HepG2 (cell line): ENCODE results near the gene CSNK1A1. TPM values are rescaled to one million over a fixed set of nuclear protein-coding genes. Genes with fewer than 3 reads are reported as not detected.
A peak's percentile ranks its signal among the peaks of the same experiment; 100 is the strongest.

Experiments
- ARHGAP35 ChIP-seq: sonication (generic); formaldehyde crosslinking; IDR thresholded peaks from 2 replicates; pipeline ENCODE4 v1.9.0; 2022; ENCODE audit warnings: mild to moderate bottlenecking, inconsistent platforms, moderate library complexity, missing genetic modification reagents, borderline replicate concordance
- DNMT1 ChIP-seq: sonication (generic); formaldehyde crosslinking; IDR thresholded peaks from 2 replicates; pipeline ENCODE4 v1.5.1; 2020; ENCODE audit warnings: mild to moderate bottlenecking, missing genetic modification reagents
- ELF1 ChIP-seq: sonication (generic); formaldehyde crosslinking; IDR thresholded peaks from 2 replicates; pipeline ENCODE4 v1.4.0; 2020; ENCODE audit warnings: missing genetic modification reagents
- HDAC2 ChIP-seq: sonication (generic); formaldehyde crosslinking; IDR thresholded peaks from 2 replicates; pipeline ENCODE4 v1.4.0; 2020; ENCODE audit warnings: missing genetic modification reagents
- HES4 ChIP-seq: sonication (generic); formaldehyde crosslinking; IDR thresholded peaks from 2 replicates; pipeline ENCODE4 v1.9.0; 2021; ENCODE audit warnings: mild to moderate bottlenecking, missing genetic modification reagents, borderline replicate concordance
- HOXA5 ChIP-seq: sonication (generic); formaldehyde crosslinking; IDR thresholded peaks from 2 replicates; pipeline ENCODE4 v1.4.0; 2020; ENCODE audit warnings: missing genetic modification reagents
- MED1 ChIP-seq: sonication (generic); formaldehyde crosslinking; IDR thresholded peaks from 2 replicates; pipeline ENCODE4 v1.4.0; 2020; ENCODE audit warnings: missing genetic modification reagents
- RAD51 ChIP-seq: fragments of 450-650 bp; IDR thresholded peaks from 2 replicates; pipeline ENCODE4 v1.6.1; 2016; ENCODE audit warnings: borderline replicate concordance
- RELA ChIP-seq: sonication (generic); formaldehyde crosslinking; IDR thresholded peaks from 2 replicates; pipeline ENCODE4 v1.4.0; 2020; ENCODE audit warnings: missing genetic modification reagents
- SAFB2 ChIP-seq: sonication (generic); formaldehyde crosslinking; IDR thresholded peaks from 2 replicates; pipeline ENCODE4 v1.5.1; 2020; ENCODE audit warnings: missing genetic modification reagents, low read depth, mild to moderate bottlenecking, borderline replicate concordance
- SALL1 ChIP-seq: sonication (generic); formaldehyde crosslinking; IDR thresholded peaks from 2 replicates; pipeline ENCODE4 v1.8.0; 2022; ENCODE audit warnings: mild to moderate bottlenecking, missing genetic modification reagents
- SRSF9 ChIP-seq: fragments of 200-400 bp; formaldehyde crosslinking; IDR thresholded peaks from 2 replicates; pipeline ENCODE4 v1.6.1; 2018; ENCODE audit warnings: borderline replicate concordance, mild to moderate bottlenecking, low read depth, low read length; ENCODE audit not compliant: insufficient read depth, poor library complexity, severe bottlenecking
- STAT5B ChIP-seq: sonication (generic); formaldehyde crosslinking; IDR thresholded peaks from 2 replicates; pipeline ENCODE4 v1.4.0; 2020; ENCODE audit warnings: missing genetic modification reagents
- ZC3H13 ChIP-seq: sonication (generic); formaldehyde crosslinking; IDR thresholded peaks from 2 replicates; pipeline ENCODE4 v1.8.1; 2023; ENCODE audit warnings: mild to moderate bottlenecking, missing genetic modification reagents, moderate library complexity
- ZNF17 ChIP-seq: sonication (generic); formaldehyde crosslinking; IDR thresholded peaks from 2 replicates; pipeline ENCODE4 v1.5.0; 2020; ENCODE audit warnings: mild to moderate bottlenecking, missing genetic modification reagents
- ZNF207 ChIP-seq: fragments of 450-650 bp; IDR thresholded peaks from 2 replicates; pipeline ENCODE4 v1.6.1; 2016; ENCODE audit warnings: antibody characterized with exemption, borderline replicate concordance
- ZNF883 ChIP-seq: sonication (generic); formaldehyde crosslinking; IDR thresholded peaks from 2 replicates; pipeline ENCODE4 v1.5.1; 2020; ENCODE audit warnings: mild to moderate bottlenecking, missing genetic modification reagents; ENCODE audit errors: not compliant biosample characterization
- ZSCAN25 ChIP-seq: sonication (generic); formaldehyde crosslinking; IDR thresholded peaks from 2 replicates; pipeline ENCODE4 v1.8.0; 2022; ENCODE audit warnings: mild to moderate bottlenecking, missing genetic modification reagents
- polyA plus RNA-seq, 8 experiments: library from polyadenylated mRNA; depleted of rRNA in 3 of 8; stranded (reverse) in 7 of 8; unstranded in 1 of 8; fragments of >200 nt; fragmentation: Illumina TruSeq in 4 of 8; extraction: Trizol in 4 of 8; gene quantifications; 2 replicates each; pipeline versions ENCODE4 v1.2.1 to v1.2.3, GENCODE V29; 2011 to 2016; ENCODE audit warnings: low read depth in 4 of 8, missing spikeins in 1 of 8, mixed read lengths in 1 of 8; ENCODE audit not compliant: insufficient read depth in 1 of 8
- total RNA-seq, 5 experiments: library from RNA; depleted of rRNA; stranded (reverse); fragments of >200 nt; fragmentation: Illumina TruSeq; extraction: Trizol; gene quantifications; 2 replicates each; pipeline ENCODE4 v1.2.3, GENCODE V29; 2016; ENCODE audit warnings: low read depth in 1 of 5
- TF ChIP-seq, protein P1 (sequence below), 2 experiments: sonication (generic) in 1 of 2; formaldehyde crosslinking in 1 of 2; IDR thresholded peaks; 2 replicates each; pipeline versions ENCODE4 v1.4.0 to v1.6.1; 2016 to 2020; ENCODE audit warnings: borderline replicate concordance in 1 of 2, low read depth in 1 of 2, mild to moderate bottlenecking in 1 of 2, missing genetic modification reagents in 1 of 2
- TF ChIP-seq, protein P2 (sequence below), 2 experiments: sonication (generic) in 1 of 2; formaldehyde crosslinking in 1 of 2; IDR thresholded peaks; 2 replicates each; pipeline versions ENCODE4 v1.5.1 to v1.6.1; 2011 to 2020; ENCODE audit warnings: borderline replicate concordance in 1 of 2, low read depth in 1 of 2, low read length in 1 of 2, mild to moderate bottlenecking in 1 of 2, missing genetic modification reagents in 1 of 2, moderate library complexity in 1 of 2
- TF ChIP-seq, protein P3 (sequence below): sonication (generic); formaldehyde crosslinking; IDR thresholded peaks from 2 replicates; pipeline ENCODE4 v1.4.0; 2020; ENCODE audit warnings: missing genetic modification reagents, low read depth, mild to moderate bottlenecking, borderline replicate concordance
- TF ChIP-seq, protein P4 (sequence below): sonication (generic); formaldehyde crosslinking; IDR thresholded peaks from 2 replicates; pipeline ENCODE4 v1.4.0; 2020; ENCODE audit warnings: missing genetic modification reagents; ENCODE audit errors: not compliant biosample characterization

The CSNK1A1 gene
- total and polyA plus RNA-seq, 2 of the 13 experiments (the other 11 are each of a cell fraction or from before 2014, with no cell fraction given), result 89.0 to 149 TPM

DNA sequence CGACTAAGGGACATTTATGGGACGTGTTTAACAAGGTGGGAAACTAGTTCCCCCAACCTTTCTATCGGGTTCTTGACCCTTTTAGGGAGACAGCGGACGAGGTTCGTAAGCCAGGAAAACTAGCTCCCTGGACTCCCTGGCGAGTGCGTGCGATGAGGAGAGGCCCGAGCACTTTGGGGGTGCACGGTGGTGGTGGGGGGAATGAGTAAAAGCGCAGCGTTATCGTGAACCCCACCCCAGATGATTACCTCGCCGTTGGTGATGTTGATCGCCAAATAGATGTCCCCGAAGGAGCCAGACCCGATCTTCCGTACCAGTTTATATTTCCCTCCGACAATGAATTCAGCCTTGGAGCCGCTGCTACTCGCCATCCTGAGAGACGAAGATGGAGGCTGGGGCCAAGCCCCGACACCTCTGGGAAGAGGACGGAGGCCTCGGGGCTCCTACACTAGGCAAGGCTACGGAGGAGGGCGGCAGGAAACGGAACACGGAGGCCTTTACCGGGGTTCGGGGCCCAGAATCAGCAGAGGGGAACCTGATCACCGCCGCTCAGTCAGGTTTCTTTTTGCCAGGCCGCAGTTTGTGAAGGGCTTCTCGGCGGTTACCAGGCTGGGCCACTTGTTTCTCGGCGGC is 529 bp downstream of the CSNK1A1 start (continued):
- TF ChIP-seq, protein P1, sequence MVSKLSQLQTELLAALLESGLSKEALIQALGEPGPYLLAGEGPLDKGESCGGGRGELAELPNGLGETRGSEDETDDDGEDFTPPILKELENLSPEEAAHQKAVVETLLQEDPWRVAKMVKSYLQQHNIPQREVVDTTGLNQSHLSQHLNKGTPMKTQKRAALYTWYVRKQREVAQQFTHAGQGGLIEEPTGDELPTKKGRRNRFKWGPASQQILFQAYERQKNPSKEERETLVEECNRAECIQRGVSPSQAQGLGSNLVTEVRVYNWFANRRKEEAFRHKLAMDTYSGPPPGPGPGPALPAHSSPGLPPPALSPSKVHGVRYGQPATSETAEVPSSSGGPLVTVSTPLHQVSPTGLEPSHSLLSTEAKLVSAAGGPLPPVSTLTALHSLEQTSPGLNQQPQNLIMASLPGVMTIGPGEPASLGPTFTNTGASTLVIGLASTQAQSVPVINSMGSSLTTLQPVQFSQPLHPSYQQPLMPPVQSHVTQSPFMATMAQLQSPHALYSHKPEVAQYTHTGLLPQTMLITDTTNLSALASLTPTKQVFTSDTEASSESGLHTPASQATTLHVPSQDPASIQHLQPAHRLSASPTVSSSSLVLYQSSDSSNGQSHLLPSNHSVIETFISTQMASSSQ (IDR thresholded peaks at IDR 0.05; ENCODE audit: low read depth), result no peak
- TF ChIP-seq, protein P1 (CRISPR knock-in tag; IDR thresholded peaks at IDR 0.05; ENCODE audit: borderline replicate concordance), result no peak
- TF ChIP-seq RELA (CRISPR knock-in tag) (no peak), HES4 (CRISPR knock-in tag) (no peak), HOXA5 (no peak), SAFB2 (CRISPR knock-in tag) (no peak), ARHGAP35 (CRISPR knock-in tag) (no peak), ZSCAN25 (CRISPR knock-in tag) (no peak), ZNF207 (no peak), RAD51 (no peak), SRSF9 (no peak), MED1 (CRISPR knock-in tag) (no peak), ZNF17 (CRISPR knock-in tag) (no peak), SALL1 (CRISPR knock-in tag) (no peak), ZNF883 (no peak), ZC3H13 (CRISPR knock-in tag) (peak; percentile 60; the same call in 1 of the 2 replicates), HDAC2 (CRISPR knock-in tag) (no peak), STAT5B (CRISPR knock-in tag) (no peak), DNMT1 (CRISPR knock-in tag) (no peak), ELF1 (CRISPR knock-in tag) (no peak)
- TF ChIP-seq, protein P2, sequence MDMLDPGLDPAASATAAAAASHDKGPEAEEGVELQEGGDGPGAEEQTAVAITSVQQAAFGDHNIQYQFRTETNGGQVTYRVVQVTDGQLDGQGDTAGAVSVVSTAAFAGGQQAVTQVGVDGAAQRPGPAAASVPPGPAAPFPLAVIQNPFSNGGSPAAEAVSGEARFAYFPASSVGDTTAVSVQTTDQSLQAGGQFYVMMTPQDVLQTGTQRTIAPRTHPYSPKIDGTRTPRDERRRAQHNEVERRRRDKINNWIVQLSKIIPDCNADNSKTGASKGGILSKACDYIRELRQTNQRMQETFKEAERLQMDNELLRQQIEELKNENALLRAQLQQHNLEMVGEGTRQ (IDR thresholded peaks at IDR 0.05; ENCODE audit: low read depth, low read length), result no peak
- TF ChIP-seq, protein P2 (CRISPR knock-in tag; IDR thresholded peaks at IDR 0.05; ENCODE audit: borderline replicate concordance), result no peak
- TF ChIP-seq, protein P3, sequence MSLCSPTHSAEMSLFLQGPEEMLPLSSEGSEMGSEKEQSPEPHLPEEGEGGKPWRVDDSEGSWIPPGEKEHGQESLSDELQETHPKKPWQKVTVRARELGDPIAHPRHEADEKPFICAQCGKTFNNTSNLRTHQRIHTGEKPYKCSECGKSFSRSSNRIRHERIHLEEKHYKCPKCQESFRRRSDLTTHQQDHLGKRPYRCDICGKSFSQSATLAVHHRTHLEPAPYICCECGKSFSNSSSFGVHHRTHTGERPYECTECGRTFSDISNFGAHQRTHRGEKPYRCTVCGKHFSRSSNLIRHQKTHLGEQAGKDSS (CRISPR knock-in tag), result no peak
- TF ChIP-seq, protein P4, sequence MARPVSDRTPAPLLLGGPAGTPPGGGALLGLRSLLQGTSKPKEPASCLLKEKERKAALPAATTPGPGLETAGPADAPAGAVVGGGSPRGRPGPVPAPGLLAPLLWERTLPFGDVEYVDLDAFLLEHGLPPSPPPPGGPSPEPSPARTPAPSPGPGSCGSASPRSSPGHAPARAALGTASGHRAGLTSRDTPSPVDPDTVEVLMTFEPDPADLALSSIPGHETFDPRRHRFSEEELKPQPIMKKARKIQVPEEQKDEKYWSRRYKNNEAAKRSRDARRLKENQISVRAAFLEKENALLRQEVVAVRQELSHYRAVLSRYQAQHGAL (CRISPR knock-in tag), result no peak
